K562 (cell line): ENCODE measurements around the gene MACROD2. TPM values are rescaled to one million over a fixed set of nuclear protein-coding genes. Genes with fewer than 3 reads are reported as not detected.

Experiments
- ATAC-seq: fragments of 200-7000 bp; cut with Tn5 transposase; 3 replicates; pipeline ENCODE4 v1.9.1; 2020; ENCODE audit warnings: moderate library complexity
- BruUV-seq: library from RNA; stranded (reverse); fragments of 400-500 nt; replicated peaks from 2 replicates; lab custom pipeline; 2021; lab: Mats Ljungman, UMichigan
- CTCF ChIA-PET: fragments of 300-600 bp; formaldehyde crosslinking; extraction: SDS; loops from one replicate; lab custom pipeline; 2021; ENCODE audit warnings: low intra/inter-chr PET ratio; lab: Yijun Ruan, JAX
- POLR2A ChIA-PET: fragments of 300-600, 350-650 bp; sonication (Branson Sonifier 250); formaldehyde crosslinking; extraction: SDS; loops from one replicate; lab custom pipeline; 2021; ENCODE audit warnings: antibody characterized with exemption, inconsistent platforms; lab: Yijun Ruan, JAX
- DNase-seq, 4 experiments: peaks; one replicate each; pipeline versions ENCODE4 v3.0.0 to v3.0.0-alpha.2; 2011 to 2018; ENCODE audit warnings: low spot score in 3 of 4, mixed read lengths in 3 of 4; ENCODE audit errors: extremely low read depth in 1 of 4
- FAIRE-seq: peaks from 2 replicates; lab custom pipeline; 2011; peaks lifted over from hg19 to GRCh38; lab: Jason Lieb, UNC
- H2AFZ ChIP-seq: 2 replicates; pipeline ENCODE4 v1.6.0; 2011; ENCODE audit warnings: low read depth, low read length, control low read depth, inconsistent platforms
- H3K27ac ChIP-seq: fragments of 200-600 bp; 3 replicates; pipeline ENCODE4 v1.8.0; 2011; ENCODE audit warnings: low read depth, mild to moderate bottlenecking, control low read depth, inconsistent platforms, low read length, moderate library complexity, mixed read lengths; ENCODE audit errors: extremely low read depth
- H3K27me3 ChIP-seq, 2 experiments: fragments of 300-600 bp in 1 of 2; 2 replicates in 1 of 2; 3 replicates in 1 of 2; pipeline versions ENCODE4 v1.6.0 to v1.8.0; 2011; ENCODE audit warnings: inconsistent platforms in 2 of 2, low read length in 2 of 2, mild to moderate bottlenecking in 1 of 2, mixed read lengths in 1 of 2, moderate library complexity in 1 of 2; ENCODE audit not compliant: control insufficient read depth in 2 of 2, insufficient read depth in 2 of 2
- H3K36me3 ChIP-seq: fragments of 300-600 bp; 3 replicates; pipeline ENCODE4 v1.8.0; 2011; ENCODE audit warnings: mild to moderate bottlenecking, low read length, inconsistent platforms; ENCODE audit not compliant: control insufficient read depth, insufficient read depth
- H3K4me1 ChIP-seq, 2 experiments: fragments of 200-600 bp in 1 of 2; replicated peaks in 1 of 2; 2 replicates in 1 of 2; 3 replicates in 1 of 2; pipeline versions ENCODE4 v1.5.1 to v1.8.0; 2011; ENCODE audit warnings: inconsistent platforms in 2 of 2, low read length in 2 of 2, mild to moderate bottlenecking in 1 of 2, mixed read lengths in 1 of 2, moderate library complexity in 1 of 2; ENCODE audit not compliant: control insufficient read depth in 2 of 2, insufficient read depth in 2 of 2
- H3K4me2 ChIP-seq: 2 replicates; pipeline ENCODE4 v1.6.1; 2011; ENCODE audit warnings: low read length, control low read depth, inconsistent platforms, mixed read lengths; ENCODE audit not compliant: insufficient read depth
- H3K4me3 ChIP-seq: fragments of 200-600 bp; sonication (generic), shearing (Covaris generic); 2 replicates; pipeline ENCODE4 v1.5.1; 2016; ENCODE audit warnings: control low read depth, inconsistent platforms
- H3K79me2 ChIP-seq: fragments of 200-600 bp; 3 replicates; pipeline ENCODE4 v1.8.0; 2011; ENCODE audit warnings: low read length, inconsistent platforms; ENCODE audit not compliant: control insufficient read depth, insufficient read depth
- H3K9ac ChIP-seq, 2 experiments: 2 replicates each; pipeline versions ENCODE4 v1.6.0 to v1.6.1; 2011; ENCODE audit warnings: low read depth in 2 of 2, low read length in 2 of 2, control low read depth in 1 of 2, inconsistent platforms in 1 of 2, mild to moderate bottlenecking in 1 of 2, mixed read lengths in 1 of 2; ENCODE audit not compliant: insufficient read depth in 1 of 2
- H3K9me1 ChIP-seq: one replicate; pipeline ENCODE4 v1.6.0; 2011; ENCODE audit warnings: inconsistent platforms, mild to moderate bottlenecking, low read length, moderate library complexity; ENCODE audit not compliant: control insufficient read depth, insufficient read depth
- H3K9me3 ChIP-seq: replicated peaks from 2 replicates; pipeline ENCODE4 v1.5.1; 2011; ENCODE audit warnings: low read depth, low read length, inconsistent platforms; ENCODE audit not compliant: control insufficient read depth, insufficient read depth
- H4K20me1 ChIP-seq: replicated peaks from 2 replicates; pipeline ENCODE4 v1.6.1; 2011; ENCODE audit warnings: low read length, inconsistent platforms, mixed read lengths; ENCODE audit not compliant: control insufficient read depth, insufficient read depth
- DEAF1 ChIP-seq: fragments of 450-650 bp; formaldehyde crosslinking; IDR thresholded peaks from 2 replicates; pipeline ENCODE4 v1.4.0; 2020; ENCODE audit warnings: mild to moderate bottlenecking, moderate library complexity
- GABPA ChIP-seq: fragments of 200-800 bp; sonication (Bioruptor generic); conservative IDR thresholded peaks from 2 replicates; pipeline ENCODE4 v1.6.1; 2016; ENCODE audit warnings: low read depth, missing genetic modification characterization, missing compliant biosample characterization
- HNRNPK ChIP-seq: fragments of 200-400 bp; formaldehyde crosslinking; IDR thresholded peaks from one replicate; pipeline ENCODE4 v1.6.1; 2018; ENCODE audit warnings: mild to moderate bottlenecking, low read depth, low read length; ENCODE audit not compliant: poor library complexity, severe bottlenecking
- NR2C2 ChIP-seq, 2 experiments: fragments of 200-800 bp in 1 of 2; sonication (Bioruptor generic) in 1 of 2; sonication (generic) in 1 of 2; formaldehyde crosslinking in 1 of 2; IDR thresholded peaks; 2 replicates each; pipeline versions ENCODE4 v1.6.1 to v1.8.0; 2016 to 2022; ENCODE audit warnings: mild to moderate bottlenecking in 1 of 2, missing compliant biosample characterization in 1 of 2, missing genetic modification characterization in 1 of 2, missing genetic modification reagents in 1 of 2
- PHF21A ChIP-seq: fragments of 450-650 bp; IDR thresholded peaks from 2 replicates; pipeline ENCODE4 v1.6.1; 2017; ENCODE audit warnings: low read depth, borderline replicate concordance
- SNAPC5 ChIP-seq: fragments of 250-450 bp; sonication (Bioruptor Pico); IDR thresholded peaks from 2 replicates; pipeline ENCODE4 v1.8.0; 2021; ENCODE audit warnings: moderate library complexity, mild to moderate bottlenecking, inconsistent platforms
- TEAD4 ChIP-seq, 2 experiments: sonication (generic) in 1 of 2; formaldehyde crosslinking in 1 of 2; IDR thresholded peaks; 2 replicates each; pipeline versions ENCODE4 v1.6.1 to v1.8.0; 2012 to 2022; ENCODE audit warnings: borderline replicate concordance in 1 of 2, inconsistent platforms in 1 of 2, low read length in 1 of 2, mild to moderate bottlenecking in 1 of 2, missing genetic modification reagents in 1 of 2
- USF2 ChIP-seq: sonication (generic); formaldehyde crosslinking; IDR thresholded peaks from 2 replicates; pipeline ENCODE4 v1.5.0; 2020; ENCODE audit warnings: missing genetic modification reagents
- ZNF561 ChIP-seq: fragments of 450-650 bp; formaldehyde crosslinking; conservative IDR thresholded peaks from 2 replicates; pipeline ENCODE4 v1.4.0; 2020; ENCODE audit warnings: mild to moderate bottlenecking, moderate library complexity
- ZSCAN29 ChIP-seq: fragments of 450-650 bp; IDR thresholded peaks from 2 replicates; pipeline ENCODE4 v1.6.1; 2017
- WGBS: fragments of 100-300 bp; shearing (Covaris generic); methylation state at CpG from one replicate; pipeline ENCODE4 v1.1.6; 2016; ENCODE audit warnings: low coverage, mixed read lengths; ENCODE audit not compliant: insufficient coverage; ENCODE audit errors: missing lambda C conversion rate; 5-methylcytosine and 5-hydroxymethylcytosine counted together
- in situ Hi-C: fragments of 300-500 bp; cut with MboI; formaldehyde crosslinking; loops from 4 replicates; pipeline ENCODE4 v1.15.0; 2018; ENCODE audit warnings: inconsistent platforms, mixed read lengths
- intact Hi-C: fragments of 100-400 bp; cut with micrococcal nuclease; formaldehyde crosslinking; loops from 2 replicates; pipeline ENCODE4 v1.14.2; 2022
- polyA plus RNA-seq, 8 experiments: library from polyadenylated mRNA; depleted of rRNA in 4 of 8; stranded (reverse) in 5 of 8; unstranded in 3 of 8; fragments of >200 nt; fragmentation: Nextera tagmentation in 2 of 8; fragmentation: Illumina TruSeq in 1 of 8; extraction: Ambion mirVana in 2 of 8; extraction: Trizol in 1 of 8; gene quantifications; 2 replicates each; pipeline versions ENCODE4 v1.2.1 to v1.2.3, GENCODE V29; 2011 to 2014; ENCODE audit warnings: inconsistent platforms in 1 of 8, missing spikeins in 1 of 8
- total RNA-seq, 7 experiments: library from RNA; depleted of rRNA in 6 of 7; stranded (reverse); fragments of >200 nt in 6 of 7; fragmentation: Illumina TruSeq in 2 of 7; extraction: Trizol in 2 of 7; gene quantifications; 2 replicates each; pipeline versions ENCODE4 v1.2.1 to v1.2.3, GENCODE V29; 2011 to 2021; ENCODE audit warnings: low replicate concordance in 1 of 7

The MACROD2 gene
- total and polyA plus RNA-seq, 9 of the 15 experiments (the other 6 are each of a cell fraction or from before 2014, with no cell fraction given) = not detected

GRCh38 chr20:15639839-15640238 is 1644.5 kb downstream of the MACROD2 start:
- H2AFZ ChIP-seq = no peak overlapping the region
- no peaks in the 10 kb centered on the region for H3K27me3 ChIP-seq
- no peak overlapping the region for H3K9ac ChIP-seq
- ChIA-PET CTCF (no interaction called here), POLR2A (no interaction called here)
- WGBS = no CpG with 5 or more reads among the region's 1 CpG
- no peaks in the 10 kb centered on the region for H3K36me3 ChIP-seq
- no peaks in the 10 kb centered on the region for H3K9me3 ChIP-seq
- H3K4me1 ChIP-seq = no peaks in the 10 kb centered on the region
- no peak overlapping the region for H3K27ac ChIP-seq
- ATAC-seq (no peak), DNase-seq (no peak), FAIRE-seq (no peak)
- H3K79me2 ChIP-seq = no peaks in the 10 kb centered on the region
- no peaks in the 10 kb centered on the region for H4K20me1 ChIP-seq
- in situ Hi-C loops = no loop called here
- BruUV-seq = no TSS peak
- intact Hi-C loops = no loop called here
- H3K9me1 ChIP-seq = no peaks in the 10 kb centered on the region
- TF ChIP-seq PHF21A (no peak), GABPA (no peak), DEAF1 (CRISPR knock-in tag) (no peak), HNRNPK (no peak), NR2C2 (CRISPR knock-in tag; IDR thresholded peaks at IDR 0.05) (no peak), NR2C2 (tag; IDR thresholded peaks at IDR 0.05) (no peak), TEAD4 (IDR thresholded peaks at IDR 0.05; ENCODE audit: low read length) (no peak), TEAD4 (CRISPR knock-in tag; IDR thresholded peaks at IDR 0.05; ENCODE audit: borderline replicate concordance) (no peak), USF2 (no peak), SNAPC5 (no peak), ZSCAN29 (no peak), ZNF561 (CRISPR knock-in tag) (no peak)
- no peak overlapping the region for H3K4me2 ChIP-seq
- H3K4me3 ChIP-seq = no peak overlapping the region
